ENCODE results near the gene ELF5. TPM values are rescaled to one million over a fixed set of nuclear protein-coding genes. Genes with fewer than 3 reads are reported as not detected.

The ELF5 gene
- total RNA-seq, 1 donor from 2014 or later: 20.2 TPM

GRCh38 chr11:34516247-34517040, 2.9 kb upstream of the ELF5 start:
- no peaks in the 10 kb centered on the region for H3K36me3 ChIP-seq
- H3K4me1 ChIP-seq: peaks cover 6% of the 10 kb centered on the region
- no peak overlapping the region for H3K27ac ChIP-seq
- no peaks in the 10 kb centered on the region for H3K27me3 ChIP-seq (ENCODE audit: low read depth)
- DNase-seq (no peak), ATAC-seq (no peak)
- intact Hi-C loops (cut with DNase I): no loop called here
- no peaks in the 10 kb centered on the region for H3K9me3 ChIP-seq
- H3K4me3 ChIP-seq: no peak overlapping the region
- no peak for TF ChIP-seq CTCF (IDR thresholded peaks at IDR 0.05)

GRCh38 chr11:34514597-34514996, 1.0 kb upstream of the ELF5 start:
- Histone ChIP-seq H3K36me3 (no peaks in the 10 kb centered on the region), H3K4me1 (peaks cover 8% of the 10 kb centered on the region), H3K27me3 (ENCODE audit: low read depth) (no peaks in the 10 kb centered on the region), H3K27ac (no peak overlapping the region), H3K9me3 (no peaks in the 10 kb centered on the region), H3K4me3 (no peak overlapping the region)
- no peak for TF ChIP-seq CTCF (IDR thresholded peaks at IDR 0.05)
- intact Hi-C loops (cut with DNase I): no loop called here
- ATAC-seq: no peak
- no peak for DNase-seq

GRCh38 chr11:34512840-34513681, 533 bp downstream of the ELF5 start:
- Histone ChIP-seq H3K36me3 (no peaks in the 10 kb centered on the region), H3K27me3 (ENCODE audit: low read depth) (no peaks in the 10 kb centered on the region), H3K4me3 (peak overlapping the region; percentile 25), H3K9me3 (no peaks in the 10 kb centered on the region), H3K27ac (peak overlapping the region; percentile 73), H3K4me1 (peaks cover 13% of the 10 kb centered on the region)
- intact Hi-C loops (cut with DNase I): no loop called here
- TF ChIP-seq CTCF (IDR thresholded peaks at IDR 0.05): peak; percentile 66
- peak; percentile 76 for DNase-seq
- ATAC-seq: peak; percentile 90 to 94

GRCh38 chr11:34510673-34511072, 2.9 kb downstream of the ELF5 start:
- H3K27ac ChIP-seq: no peak overlapping the region
- no peaks in the 10 kb centered on the region for H3K27me3 ChIP-seq (ENCODE audit: low read depth)
- no peak overlapping the region for H3K4me3 ChIP-seq
- DNase-seq (no peak), ATAC-seq (no peak)
- no peak for TF ChIP-seq CTCF (IDR thresholded peaks at IDR 0.05)
- H3K36me3 ChIP-seq: no peaks in the 10 kb centered on the region
- intact Hi-C loops (cut with DNase I): no loop called here
- H3K4me1 ChIP-seq: peaks cover 29% of the 10 kb centered on the region
- H3K9me3 ChIP-seq: no peaks in the 10 kb centered on the region

GRCh38 chr11:34510218-34510617, 3.4 kb downstream of the ELF5 start:
- TF ChIP-seq CTCF (IDR thresholded peaks at IDR 0.05): no peak
- intact Hi-C loops (cut with DNase I): no loop called here

More at GRCh38 chr11:34510218-34510617, 3.4 kb downstream of the ELF5 start:
- Histone ChIP-seq H3K4me3 (no peak overlapping the region), H3K4me1 (peaks cover 33% of the 10 kb centered on the region), H3K27me3 (ENCODE audit: low read depth) (no peaks in the 10 kb centered on the region), H3K9me3 (no peaks in the 10 kb centered on the region), H3K36me3 (no peaks in the 10 kb centered on the region), H3K27ac (no peak overlapping the region)
- no peak for ATAC-seq
- DNase-seq: no peak
